Measurements from ENCODE around the gene MYRF. TPM values are rescaled to one million over a fixed set of nuclear protein-coding genes. Genes with fewer than 3 reads are reported as not detected.

Gene MYRF
- total and polyA plus RNA-seq, 12 donors = 0.13 to 2.6 (median 0.89) TPM

GRCh38 chr11:61756147-61756451 lies 3.7 kb downstream of the MYRF start:
- TF ChIP-seq, protein P1, sequence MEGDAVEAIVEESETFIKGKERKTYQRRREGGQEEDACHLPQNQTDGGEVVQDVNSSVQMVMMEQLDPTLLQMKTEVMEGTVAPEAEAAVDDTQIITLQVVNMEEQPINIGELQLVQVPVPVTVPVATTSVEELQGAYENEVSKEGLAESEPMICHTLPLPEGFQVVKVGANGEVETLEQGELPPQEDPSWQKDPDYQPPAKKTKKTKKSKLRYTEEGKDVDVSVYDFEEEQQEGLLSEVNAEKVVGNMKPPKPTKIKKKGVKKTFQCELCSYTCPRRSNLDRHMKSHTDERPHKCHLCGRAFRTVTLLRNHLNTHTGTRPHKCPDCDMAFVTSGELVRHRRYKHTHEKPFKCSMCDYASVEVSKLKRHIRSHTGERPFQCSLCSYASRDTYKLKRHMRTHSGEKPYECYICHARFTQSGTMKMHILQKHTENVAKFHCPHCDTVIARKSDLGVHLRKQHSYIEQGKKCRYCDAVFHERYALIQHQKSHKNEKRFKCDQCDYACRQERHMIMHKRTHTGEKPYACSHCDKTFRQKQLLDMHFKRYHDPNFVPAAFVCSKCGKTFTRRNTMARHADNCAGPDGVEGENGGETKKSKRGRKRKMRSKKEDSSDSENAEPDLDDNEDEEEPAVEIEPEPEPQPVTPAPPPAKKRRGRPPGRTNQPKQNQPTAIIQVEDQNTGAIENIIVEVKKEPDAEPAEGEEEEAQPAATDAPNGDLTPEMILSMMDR (IDR thresholded peaks at IDR 0.05) = no peak
- no peak for TF ChIP-seq POLR2A (IDR thresholded peaks at IDR 0.05)
- H3K27me3 ChIP-seq = no peaks in the 10 kb centered on the region
- no peaks in the 10 kb centered on the region for H3K9me3 ChIP-seq (replicated peaks in 1 of 3)
- intact Hi-C loops (cut with DNase I) = no loop called here
- H3K36me3 ChIP-seq (replicated peaks in 1 of 2) = no peaks in the 10 kb centered on the region
- DNase-seq = no peak
- no peak overlapping the region for H3K27ac ChIP-seq
- no peak overlapping the region for H3K4me3 ChIP-seq
- 80 to 92% (median 85%) methylated on average over 3 to 4 of the region's 4 CpGs; no CpG with 5 or more reads in 1 of the 4 donors for WGBS, 4 donors
- H3K4me1 ChIP-seq (replicated peaks in 1 of 2) = peaks cover 3 to 6% of the 10 kb centered on the region in 2 donors

GRCh38 chr11:61756452-61757212 lies 4.2 kb downstream of the MYRF start:
- Histone ChIP-seq H3K27ac (no peak overlapping the region), H3K9me3 (replicated peaks in 1 of 3) (no peaks in the 10 kb centered on the region), H3K27me3 (no peaks in the 10 kb centered on the region), H3K36me3 (replicated peaks in 1 of 2) (no peaks in the 10 kb centered on the region), H3K4me3 (no peak overlapping the region), H3K4me1 (replicated peaks in 1 of 2) (peaks cover 3 to 6% of the 10 kb centered on the region in 2 donors)
- WGBS, 4 donors = 78 to 83% (median 80%) methylated on average over 6 to 9 of the region's 9 CpGs
- intact Hi-C loops (cut with DNase I) = no loop called here
- TF ChIP-seq, protein P1 (IDR thresholded peaks at IDR 0.05) = no peak
- TF ChIP-seq POLR2A (IDR thresholded peaks at IDR 0.05) = no peak
- no peak for DNase-seq

DNA sequence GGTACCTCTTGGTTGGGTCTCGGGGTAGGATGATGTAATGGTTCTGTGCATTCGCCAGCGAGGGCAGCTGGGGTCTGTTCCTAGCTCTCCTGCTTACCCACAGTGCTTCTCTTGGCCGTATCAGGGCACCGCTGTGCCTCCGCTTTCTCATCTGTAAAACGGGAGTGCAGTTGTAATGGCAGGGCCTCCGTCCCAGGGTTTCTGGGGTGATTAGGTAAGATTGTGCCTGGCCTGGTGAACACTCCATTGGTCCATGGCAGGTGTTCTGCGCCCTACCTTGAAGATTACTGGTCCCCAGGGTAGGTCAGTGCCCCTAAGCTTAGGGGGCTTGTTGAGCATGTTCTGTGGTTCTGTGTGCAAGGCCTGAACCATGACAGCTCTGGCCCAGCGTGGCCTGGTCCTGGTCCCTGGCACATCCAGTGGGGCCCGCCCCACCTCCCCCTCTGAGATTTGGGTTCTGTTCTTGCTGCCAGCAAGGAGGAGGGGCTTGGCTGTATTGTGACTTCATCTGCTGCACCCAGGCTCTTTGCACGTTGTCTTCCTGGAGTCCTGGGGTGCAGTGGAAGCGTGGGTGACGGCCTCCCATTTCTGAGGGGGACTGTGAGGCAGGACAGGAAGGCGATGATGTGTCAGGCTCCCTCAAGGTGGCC lies 4.9 kb downstream of the MYRF start:
- H3K9me3 ChIP-seq (replicated peaks in 1 of 3) = no peaks in the 10 kb centered on the region
- H3K4me1 ChIP-seq (replicated peaks in 1 of 2) = peaks cover 3% of the 10 kb centered on the region in 2 donors
- WGBS, 4 donors = 79 to 92% (median 90%) methylated on average over 9 to 15 of the region's 15 CpGs
- no peaks in the 10 kb centered on the region for H3K36me3 ChIP-seq (replicated peaks in 1 of 2)
- no peak overlapping the region for H3K4me3 ChIP-seq
- TF ChIP-seq, protein P1 (IDR thresholded peaks at IDR 0.05) = no peak
- no peak for TF ChIP-seq POLR2A (IDR thresholded peaks at IDR 0.05)
- DNase-seq = no peak
- intact Hi-C loops (cut with DNase I) = no loop called here
- H3K27me3 ChIP-seq = no peaks in the 10 kb centered on the region
- no peak overlapping the region for H3K27ac ChIP-seq

- Histone ChIP-seq H3K36me3 (replicated peaks in 1 of 2) (no peaks in the 10 kb centered on the region), H3K27me3 (no peaks in the 10 kb centered on the region), H3K4me1 (replicated peaks in 1 of 2) (no peaks in the 10 kb centered on the region), H3K27ac (no peak overlapping the region), H3K4me3 (no peak overlapping the region), H3K9me3 (replicated peaks in 1 of 3) (no peaks in the 10 kb centered on the region)
- intact Hi-C loops (cut with DNase I) = no loop called here
- DNase-seq = no peak
- whole genome bisulfite sequencing, 4 donors = 77 to 88% (median 83%) methylated on average over 7 to 13 of the region's 13 CpGs
- TF ChIP-seq POLR2A (IDR thresholded peaks at IDR 0.05) = no peak
- TF ChIP-seq, protein P1 (IDR thresholded peaks at IDR 0.05) = no peak
Measured at GRCh38 chr11:61760946-61761345, 8.5 kb downstream of the MYRF start.

Measured in adrenal gland (tissue), 12 donors.